Frontal cortex (tissue), 4 donors: ENCODE measurements around the gene AUH. TPM values are rescaled to one million over a fixed set of nuclear protein-coding genes. Genes with fewer than 3 reads are reported as not detected.
"Not testable (repeated sequence)": the region's sequence is repeated elsewhere in the genome, so short reads cannot be mapped to it uniquely, and the experiment has no call there.

Experiments
- DNase-seq, 2 donors: peaks; one replicate each; pipeline ENCODE4 v3.0.0; 2012; ENCODE audit warnings: low spot score in 2 of 2
- FAIRE-seq: peaks from 2 replicates; lab custom pipeline; 2012; peaks lifted over from hg19 to GRCh38; lab: Jason Lieb, UNC
- total RNA-seq: library from RNA; depleted of rRNA; stranded (reverse); fragments of >200 nt; gene quantifications from one replicate; pipeline ENCODE4 v1.2.3, GENCODE V29; 2014
- donor health status: control.
- donor health status: control.
- donor health status: control.

The AUH gene
- total RNA-seq, 1 donor from 2014 or later, result 20.0 TPM

GRCh38 chr9:91383577-91383976 is 21.9 kb upstream of the AUH start:
- FAIRE-seq (peak; percentile 59), DNase-seq (no peak)

GRCh38 chr9:91382298-91382697 is 20.6 kb upstream of the AUH start:
- DNase-seq (no peak), FAIRE-seq (no peak)

GRCh38 chr9:91379426-91379825 is 17.7 kb upstream of the AUH start:
- DNase-seq, result no peak
- no peak for FAIRE-seq

- DNase-seq, result no peak
- no peak for FAIRE-seq
Measured at GRCh38 chr9:91378695-91379127, 17.0 kb upstream of the AUH start.

- not testable (repeated sequence) for FAIRE-seq
Measured at GRCh38 chr9:91378054-91378453, 16.3 kb upstream of the AUH start.

GRCh38 chr9:91376239-91376638 is 14.5 kb upstream of the AUH start:
- no peak for FAIRE-seq
- no peak for DNase-seq

More at GRCh38 chr9:91378054-91378453, 16.3 kb upstream of the AUH start:
- DNase-seq, result not testable (repeated sequence)

GRCh38 chr9:91374939-91375338 is 13.2 kb upstream of the AUH start:
- FAIRE-seq (no peak), DNase-seq (no peak)

- FAIRE-seq (no peak), DNase-seq (no peak)
Measured at GRCh38 chr9:91371894-91372293, 10.2 kb upstream of the AUH start.

- not testable (repeated sequence) for DNase-seq, FAIRE-seq
Measured at GRCh38 chr9:91370006-91370405, 8.3 kb upstream of the AUH start.

GRCh38 chr9:91364702-91365101 is 3.0 kb upstream of the AUH start:
- DNase-seq (no peak), FAIRE-seq (no peak)

GRCh38 chr9:91364005-91364404 is 2.3 kb upstream of the AUH start:
- no peak for FAIRE-seq

GRCh38 chr9:91362051-91362611 is 413 bp upstream of the AUH start:
- no peak for DNase-seq
- FAIRE-seq, result no peak

More at GRCh38 chr9:91364005-91364404, 2.3 kb upstream of the AUH start:
- DNase-seq, result no peak

- DNase-seq (no peak), FAIRE-seq (no peak)
Measured at GRCh38 chr9:91360551-91361290, 997 bp downstream of the AUH start.

GRCh38 chr9:91359734-91360470 is 1.8 kb downstream of the AUH start:
- FAIRE-seq (no peak), DNase-seq (no peak)

- DNase-seq (no peak), FAIRE-seq (no peak)
Measured at GRCh38 chr9:91359083-91359482, 2.6 kb downstream of the AUH start.

- FAIRE-seq (no peak), DNase-seq (no peak)
Measured at GRCh38 chr9:91354881-91355280, 6.8 kb downstream of the AUH start.

- FAIRE-seq, result no peak
- DNase-seq, result no peak
Measured at GRCh38 chr9:91349115-91349555, 12.6 kb downstream of the AUH start.

- FAIRE-seq (no peak), DNase-seq (no peak)
Measured at GRCh38 chr9:91348191-91348807, 13.4 kb downstream of the AUH start.

GRCh38 chr9:91347377-91347776 is 14.3 kb downstream of the AUH start:
- FAIRE-seq (no peak), DNase-seq (no peak)

- no peak for FAIRE-seq
- DNase-seq, result no peak
Measured at GRCh38 chr9:91346644-91347043, 15.1 kb downstream of the AUH start.
